GM12872 (cell line): ENCODE data around the gene DPYD.

ENCODE experiments used
- TF ChIP-seq, protein P1 (sequence below): IDR thresholded peaks from 3 replicates; pipeline ENCODE4 v1.5.1; 2011; ENCODE audit warnings: low read depth, mild to moderate bottlenecking, low read length, moderate library complexity; ENCODE audit not compliant: insufficient read depth

DPYD gene

DNA sequence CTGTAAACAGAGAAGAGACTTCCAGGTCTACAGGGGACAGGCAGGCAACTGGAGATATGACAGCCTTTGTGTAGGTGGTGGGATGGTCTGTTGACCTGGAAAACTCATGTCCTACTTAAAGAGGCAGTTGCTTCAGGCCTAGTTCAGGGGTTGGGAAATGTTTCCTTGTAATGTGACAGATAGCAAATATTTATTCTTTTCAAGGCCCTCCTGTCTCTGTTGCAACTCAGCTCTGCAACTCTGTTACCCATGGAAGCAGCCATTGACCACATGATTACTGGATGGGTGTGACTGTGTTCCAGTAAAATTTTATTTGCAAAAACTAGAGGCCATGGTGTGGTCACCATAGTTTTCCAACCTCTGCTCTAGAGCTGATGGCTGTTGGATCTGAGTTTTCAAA is 857.3 kb downstream of the DPYD start:
- TF ChIP-seq, protein P1, sequence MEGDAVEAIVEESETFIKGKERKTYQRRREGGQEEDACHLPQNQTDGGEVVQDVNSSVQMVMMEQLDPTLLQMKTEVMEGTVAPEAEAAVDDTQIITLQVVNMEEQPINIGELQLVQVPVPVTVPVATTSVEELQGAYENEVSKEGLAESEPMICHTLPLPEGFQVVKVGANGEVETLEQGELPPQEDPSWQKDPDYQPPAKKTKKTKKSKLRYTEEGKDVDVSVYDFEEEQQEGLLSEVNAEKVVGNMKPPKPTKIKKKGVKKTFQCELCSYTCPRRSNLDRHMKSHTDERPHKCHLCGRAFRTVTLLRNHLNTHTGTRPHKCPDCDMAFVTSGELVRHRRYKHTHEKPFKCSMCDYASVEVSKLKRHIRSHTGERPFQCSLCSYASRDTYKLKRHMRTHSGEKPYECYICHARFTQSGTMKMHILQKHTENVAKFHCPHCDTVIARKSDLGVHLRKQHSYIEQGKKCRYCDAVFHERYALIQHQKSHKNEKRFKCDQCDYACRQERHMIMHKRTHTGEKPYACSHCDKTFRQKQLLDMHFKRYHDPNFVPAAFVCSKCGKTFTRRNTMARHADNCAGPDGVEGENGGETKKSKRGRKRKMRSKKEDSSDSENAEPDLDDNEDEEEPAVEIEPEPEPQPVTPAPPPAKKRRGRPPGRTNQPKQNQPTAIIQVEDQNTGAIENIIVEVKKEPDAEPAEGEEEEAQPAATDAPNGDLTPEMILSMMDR, result no peak

DNA sequence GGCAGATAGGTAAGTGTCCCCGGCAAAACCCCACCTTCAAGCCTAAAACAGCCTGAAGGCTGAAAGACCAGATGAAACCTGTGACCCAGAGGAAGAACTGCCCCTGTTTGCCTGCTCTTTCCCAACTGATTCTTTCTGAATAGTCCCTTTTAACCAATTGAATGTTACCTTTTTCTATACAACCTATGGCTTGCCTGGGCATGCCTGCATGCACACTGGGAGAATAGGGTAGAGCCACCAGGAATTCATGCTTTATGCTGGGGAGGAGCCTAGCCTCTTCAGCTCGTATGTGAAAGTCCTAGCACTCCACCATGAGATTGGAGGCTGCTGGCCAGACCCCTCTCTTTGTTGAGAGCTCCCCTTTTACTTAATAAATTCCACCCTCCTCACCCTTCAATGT is 859.2 kb downstream of the DPYD start:
- TF ChIP-seq, protein P1, result no peak

DNA sequence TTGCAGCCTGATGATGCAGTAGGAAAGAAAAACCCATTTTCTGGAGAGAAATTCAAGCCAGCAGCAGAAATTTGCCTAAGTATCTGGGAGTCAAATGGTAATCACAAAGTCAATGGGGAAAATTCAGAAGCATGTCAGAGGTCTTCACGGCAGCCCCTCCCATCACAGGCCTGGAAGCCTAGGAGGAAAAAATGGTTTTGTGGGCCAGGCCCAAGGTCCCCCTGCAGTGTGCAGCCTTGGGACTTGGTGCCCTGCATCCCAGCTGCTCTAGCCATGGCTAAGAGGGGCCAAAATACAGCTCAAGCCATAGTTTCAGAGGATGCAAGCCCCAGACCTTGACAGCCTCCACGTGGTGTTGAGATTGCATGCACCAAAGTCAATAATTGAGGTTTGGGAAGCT is 864.4 kb downstream of the DPYD start:
- TF ChIP-seq, protein P1, result no peak

DNA sequence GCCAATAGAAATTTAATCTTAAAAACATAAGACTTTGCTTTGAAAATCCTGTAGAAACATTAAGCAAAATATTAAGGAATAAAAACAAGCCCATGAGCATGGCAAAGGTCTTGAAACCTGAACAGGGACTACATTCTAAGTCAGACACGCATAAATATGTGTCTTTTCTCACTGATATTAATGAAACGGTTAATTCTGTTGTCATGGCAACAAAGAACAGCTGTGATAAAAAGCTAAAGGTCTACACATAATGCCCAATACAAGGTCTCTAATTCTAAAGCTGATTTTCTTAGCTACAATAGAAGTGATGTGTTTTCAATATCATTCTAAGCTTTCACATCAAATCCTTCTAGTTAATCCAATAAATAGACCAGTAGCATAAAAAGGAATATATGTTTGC is 867.6 kb downstream of the DPYD start:
- TF ChIP-seq, protein P1, result no peak

DNA sequence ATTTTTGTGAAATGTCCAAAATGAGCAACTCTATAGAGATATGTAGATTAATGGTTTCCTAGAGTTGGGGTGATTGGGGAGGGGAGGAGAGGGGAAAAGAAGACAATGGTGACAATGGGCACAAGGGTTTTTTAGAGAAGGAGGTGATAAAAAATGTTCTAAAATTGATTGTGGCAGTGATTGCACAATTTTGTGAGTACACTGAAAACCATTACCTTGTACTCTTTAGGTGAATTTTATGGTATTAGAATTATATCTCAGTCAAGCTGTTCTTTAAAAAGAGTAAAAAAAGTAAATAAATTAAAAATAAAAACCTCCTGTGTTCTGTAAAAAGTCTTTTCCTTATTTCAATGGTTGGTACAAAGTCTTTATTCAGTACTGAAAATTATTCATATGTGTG is 869.0 kb downstream of the DPYD start:
- TF ChIP-seq, protein P1, result no peak

DNA sequence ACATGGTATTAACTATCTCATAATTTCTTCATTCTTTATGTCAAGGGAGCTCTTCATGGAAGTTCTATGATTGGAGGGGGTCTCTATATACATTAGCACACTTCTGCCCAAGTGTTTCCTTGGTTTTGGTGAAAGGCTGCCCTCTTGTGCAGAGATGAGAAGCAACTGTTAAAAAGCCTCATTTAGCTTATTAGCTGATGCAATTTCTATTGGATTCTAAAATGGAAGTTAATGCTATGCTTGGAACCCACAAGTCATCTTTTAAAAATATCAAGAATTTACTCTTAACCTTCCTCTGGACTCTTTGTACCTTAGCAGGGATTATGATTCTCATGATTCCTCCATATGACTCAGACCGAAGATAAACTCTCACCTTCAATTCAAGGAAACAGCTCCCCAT is 870.3 kb downstream of the DPYD start:
- TF ChIP-seq, protein P1, result no peak

DNA sequence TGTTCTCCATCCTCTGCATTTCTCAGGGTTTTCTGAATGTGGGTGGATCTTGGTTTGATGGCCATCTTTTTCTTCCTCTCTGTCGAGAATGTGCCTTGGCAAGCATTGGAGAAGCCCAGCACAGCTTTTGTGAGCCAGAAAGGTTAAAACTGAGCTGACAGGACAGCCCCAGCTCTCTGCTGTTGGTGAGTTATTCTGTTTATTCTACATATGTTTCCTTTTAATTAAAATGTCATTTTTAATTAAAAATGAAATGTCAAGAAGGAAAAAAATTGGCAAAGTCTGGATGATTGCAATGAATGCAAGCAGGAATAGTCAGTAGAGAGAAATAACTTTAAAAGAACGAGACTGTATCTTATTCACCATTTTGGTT is 873.4 kb downstream of the DPYD start:
- TF ChIP-seq, protein P1, result no peak
